Measurements from ENCODE around the gene TMCC1.
"Not testable (repeated sequence)": the region's sequence is repeated elsewhere in the genome, so short reads cannot be mapped to it uniquely, and the experiment has no call there.

Gene TMCC1

DNA sequence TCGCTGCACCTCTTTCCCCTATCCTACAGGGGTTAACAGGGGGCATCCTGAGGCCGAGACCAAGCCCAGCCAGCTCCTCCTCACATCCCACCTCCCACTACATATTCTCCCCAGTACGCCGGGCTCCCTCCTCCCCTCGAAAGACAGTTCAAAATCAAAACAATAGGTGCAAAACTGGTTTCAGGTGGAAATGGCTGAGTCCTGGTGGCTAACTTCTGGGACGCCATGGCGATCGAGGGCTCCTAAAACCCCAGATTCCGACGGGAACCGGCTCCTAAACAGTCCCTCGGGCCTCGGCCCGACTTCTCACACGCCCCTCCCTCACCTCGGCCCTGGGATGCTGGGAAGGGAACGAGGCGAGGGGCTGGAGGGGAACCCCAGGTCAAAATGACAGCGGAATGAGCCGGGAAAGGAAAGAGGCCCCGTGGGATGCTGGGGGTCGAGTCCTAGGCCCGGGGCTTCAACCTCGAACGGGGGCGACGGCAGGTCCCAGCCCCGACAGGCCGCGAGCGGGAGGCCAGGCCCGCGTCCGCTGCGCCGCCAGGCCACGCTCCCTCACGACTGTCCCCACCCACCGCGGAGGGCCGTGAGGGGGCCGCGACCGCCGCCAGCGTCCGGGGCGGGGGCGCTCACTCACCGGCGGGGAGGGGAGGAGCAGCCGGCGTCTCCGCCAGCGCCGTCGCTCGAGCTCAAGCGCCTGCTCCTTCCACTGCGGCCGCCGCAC, 492 bp downstream of the TMCC1 start:
- DNase-seq (ENCODE audit: low read depth, low spot score) = no peak

DNA sequence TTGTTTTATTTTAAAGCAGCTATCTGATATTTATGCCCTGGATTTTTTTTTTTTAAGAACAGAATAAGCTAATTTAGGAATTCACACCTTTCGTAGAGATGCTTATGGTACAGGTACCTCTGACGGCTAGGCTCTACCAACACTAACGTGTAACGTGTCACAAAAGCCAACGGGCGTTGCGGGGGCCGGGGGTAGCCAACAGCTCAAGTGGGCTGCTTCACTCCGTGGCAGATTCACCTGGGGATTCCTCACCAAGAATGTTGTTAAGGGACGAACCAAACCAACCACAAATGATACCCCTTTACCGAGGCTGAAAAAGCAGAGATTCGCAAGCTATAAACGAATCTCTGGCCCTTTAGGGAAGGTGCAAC, 1.0 kb downstream of the TMCC1 start:
- DNase-seq (ENCODE audit: low read depth, low spot score) = no peak

DNA sequence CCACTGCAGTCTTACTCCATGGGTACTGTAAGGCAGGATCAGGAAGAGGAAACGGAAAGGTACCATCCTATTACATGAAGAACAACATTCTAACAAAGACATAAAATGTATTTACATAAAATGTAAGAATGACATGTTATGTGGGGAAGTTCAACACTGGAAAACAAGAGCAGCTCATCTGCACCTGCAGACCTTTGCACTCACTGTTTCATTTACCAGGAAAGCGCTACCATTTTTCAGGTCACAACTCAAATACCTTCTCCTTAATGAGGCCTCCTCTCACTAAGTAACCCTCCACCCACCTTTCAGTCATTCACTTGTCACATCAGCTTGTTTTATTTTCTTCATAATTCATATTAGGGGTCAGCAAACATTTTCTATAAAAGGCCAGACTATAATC, 2.6 kb downstream of the TMCC1 start:
- DNase-seq (ENCODE audit: low read depth, low spot score) = no peak

DNA sequence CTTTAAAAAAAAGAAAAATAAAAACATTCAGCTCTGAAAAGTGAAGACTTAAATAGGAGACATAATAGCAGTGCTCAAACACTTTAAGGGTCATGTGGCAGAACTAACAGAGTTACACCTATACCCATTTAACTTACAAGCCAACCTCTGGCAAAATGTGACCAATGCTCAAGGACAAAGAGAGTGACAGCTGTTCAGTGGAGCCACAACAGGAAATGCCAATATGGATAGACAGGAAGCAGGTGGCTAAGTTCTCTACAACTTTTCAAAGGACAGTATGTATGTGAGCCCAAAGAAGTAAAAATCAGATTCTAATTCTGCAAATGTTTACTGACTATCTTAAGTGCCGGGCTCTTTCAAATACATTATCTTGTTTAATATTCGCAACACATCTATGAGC, 3.4 kb downstream of the TMCC1 start:
- no peak for DNase-seq (ENCODE audit: low read depth, low spot score)

DNA sequence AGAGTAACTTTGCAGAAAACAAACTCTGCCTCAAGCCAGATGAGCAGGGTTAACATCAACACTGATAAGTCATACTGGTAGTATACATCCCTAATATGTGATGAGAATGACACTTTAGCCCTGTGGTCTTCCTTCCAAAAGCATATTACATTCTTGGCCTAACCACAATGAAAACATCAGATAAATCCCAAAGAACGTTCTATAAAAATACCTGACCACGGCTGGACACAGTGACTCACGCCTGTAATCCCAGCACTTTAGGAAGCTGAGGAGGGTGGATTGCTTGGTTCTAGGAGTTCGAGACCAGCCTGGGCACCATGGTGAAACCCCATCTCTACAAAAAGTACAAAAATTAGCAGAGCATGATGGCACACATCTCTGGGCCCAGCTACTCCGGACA, 4.7 kb downstream of the TMCC1 start:
- DNase-seq (ENCODE audit: low read depth, low spot score) = peak; percentile 42

DNA sequence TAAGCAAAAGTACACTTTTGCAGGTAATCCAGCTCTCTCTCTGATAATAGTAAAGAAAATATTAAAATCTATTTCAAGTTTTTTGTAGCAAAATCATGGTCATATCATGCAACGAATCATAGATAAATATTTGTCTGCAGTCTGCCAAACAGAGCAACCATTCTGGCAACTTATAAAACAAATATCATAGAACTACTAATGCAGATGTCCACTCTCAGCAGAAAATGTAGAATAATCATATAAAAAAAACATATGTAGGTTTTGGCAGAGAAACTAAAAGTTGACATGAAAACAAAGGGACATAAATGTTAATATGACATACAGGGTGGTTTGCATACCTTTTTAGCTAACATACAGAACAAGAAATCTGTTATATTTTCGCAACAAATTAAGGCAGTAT, 12.2 kb downstream of the TMCC1 start:
- no peak for DNase-seq (ENCODE audit: low read depth, low spot score)

DNA sequence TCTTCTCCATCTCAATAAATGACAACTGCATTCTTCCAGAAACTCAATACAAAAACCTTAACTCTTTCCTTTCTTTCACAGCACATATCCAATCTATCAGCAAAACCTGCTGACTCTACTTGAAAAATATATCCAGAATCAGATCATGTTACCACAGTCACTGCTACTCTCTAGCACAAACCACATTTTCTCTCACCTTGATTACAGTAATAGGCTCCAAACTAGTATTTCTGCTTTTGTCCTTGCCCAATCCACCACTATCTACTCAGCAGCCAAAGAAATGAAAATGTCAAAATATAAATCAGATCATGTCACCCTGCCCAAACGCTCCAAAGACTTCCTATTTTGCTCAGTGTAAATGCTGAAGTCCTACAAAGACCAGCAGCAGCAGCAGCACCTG, 15.2 kb downstream of the TMCC1 start:
- no peak for DNase-seq (ENCODE audit: low read depth, low spot score)

DNA sequence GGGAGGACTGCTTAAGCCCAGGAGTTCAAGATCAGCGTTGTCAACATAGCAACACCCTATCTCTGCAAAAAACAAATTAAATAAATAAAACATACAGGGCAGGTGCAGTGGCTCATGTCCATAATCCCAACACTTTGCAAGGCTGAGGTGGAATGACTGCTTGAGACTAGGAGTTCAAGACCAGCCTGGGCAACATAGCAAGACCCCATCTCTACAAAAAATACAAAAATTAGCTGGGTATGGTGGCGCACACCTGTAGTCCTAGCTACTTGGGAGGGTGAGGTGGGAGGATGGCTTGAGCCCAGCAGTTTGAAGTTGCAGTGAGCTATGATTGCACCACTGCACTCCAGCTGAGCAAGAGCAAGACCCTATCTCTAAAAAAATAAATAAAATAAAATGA, 19.0 kb downstream of the TMCC1 start:
- DNase-seq (ENCODE audit: low read depth, low spot score) = not testable (repeated sequence)

DNA sequence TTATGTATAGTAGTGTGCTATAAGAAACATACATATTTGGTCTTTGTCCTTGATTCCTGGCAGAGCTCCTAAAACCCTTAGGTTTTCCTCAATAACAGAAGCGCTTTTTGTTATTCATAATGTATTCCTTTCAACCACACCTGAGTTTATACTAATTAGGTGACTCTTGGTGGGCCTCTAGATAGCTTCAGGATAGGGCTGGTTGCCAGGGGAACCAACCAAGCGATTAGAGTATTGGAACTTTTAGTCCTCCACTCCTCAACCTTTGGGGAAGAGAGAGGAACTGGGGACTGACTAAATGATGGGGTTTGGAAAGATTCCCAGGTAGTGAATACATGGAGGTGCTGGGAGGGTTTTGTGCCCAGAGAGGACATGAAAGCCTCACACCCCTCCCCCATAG, 24.6 kb downstream of the TMCC1 start:
- DNase-seq (ENCODE audit: low read depth, low spot score) = no peak

DNA sequence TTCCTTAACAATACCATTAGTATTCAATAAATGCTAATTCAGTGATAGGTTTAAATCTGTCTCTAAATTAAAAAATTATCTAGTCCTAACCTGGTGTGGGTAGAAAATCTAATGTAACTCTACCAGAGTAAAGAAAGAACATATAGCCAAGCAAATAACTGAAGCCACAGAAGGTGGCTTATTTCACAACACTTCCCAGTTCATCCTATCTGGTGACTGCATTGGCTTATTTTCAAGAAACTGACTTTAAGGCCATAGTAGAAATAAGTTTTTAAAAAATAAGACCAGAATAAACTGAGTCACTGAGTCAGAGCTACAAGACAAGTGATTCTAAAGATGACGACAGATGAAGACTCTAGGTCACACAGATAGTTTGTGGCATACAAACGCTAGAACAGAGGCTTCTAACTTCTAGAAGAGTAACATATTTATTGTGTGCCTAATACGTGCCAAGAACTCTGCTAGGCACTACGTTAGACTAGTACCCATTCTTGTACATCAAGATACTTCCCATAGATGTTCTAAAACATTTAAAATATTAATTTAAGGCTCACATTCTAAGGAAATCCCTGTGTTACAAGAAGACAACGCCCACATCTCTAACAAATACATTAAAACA, 25.9 kb downstream of the TMCC1 start:
- no peak for DNase-seq (ENCODE audit: low read depth, low spot score)

DNA sequence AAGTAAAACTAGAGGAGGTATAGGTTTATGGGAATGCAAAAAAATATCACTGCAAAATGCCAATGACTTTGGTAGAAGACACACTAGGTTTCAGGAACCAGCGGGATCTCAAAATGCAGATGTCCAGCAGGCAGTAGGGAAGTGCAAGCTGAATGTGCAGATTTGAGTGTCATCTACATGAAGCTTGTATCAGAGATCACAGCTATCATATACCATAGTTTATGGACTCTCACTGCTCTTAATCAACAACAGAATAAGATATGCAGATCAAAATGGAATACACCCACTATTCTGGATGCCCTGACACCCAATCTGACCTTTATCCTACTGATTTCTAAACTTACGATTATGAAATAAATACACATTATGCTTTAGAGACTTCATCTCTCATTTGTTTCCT, 27.7 kb downstream of the TMCC1 start:
- no peak for DNase-seq (ENCODE audit: low read depth, low spot score)

DNA sequence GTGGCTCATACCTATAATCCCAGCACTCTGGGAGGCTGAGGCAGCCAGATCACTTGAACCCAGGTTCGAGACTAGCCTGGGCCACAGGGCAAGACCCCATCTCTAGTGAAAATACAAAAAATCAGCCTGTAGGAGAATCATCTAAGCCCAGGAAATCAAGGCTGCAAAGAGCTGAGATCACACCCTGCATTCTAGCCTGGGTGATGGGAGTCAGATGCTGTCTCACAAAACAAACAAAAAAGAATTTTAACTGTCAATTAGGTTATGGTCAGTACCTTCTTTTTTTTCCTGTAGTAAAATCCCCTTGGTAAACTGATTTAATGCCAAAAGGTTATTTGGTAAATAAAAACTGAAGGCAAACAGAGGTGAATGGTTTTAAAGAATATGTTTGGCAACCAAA, 29.0 kb downstream of the TMCC1 start:
- DNase-seq (ENCODE audit: low read depth, low spot score) = no peak

DNA sequence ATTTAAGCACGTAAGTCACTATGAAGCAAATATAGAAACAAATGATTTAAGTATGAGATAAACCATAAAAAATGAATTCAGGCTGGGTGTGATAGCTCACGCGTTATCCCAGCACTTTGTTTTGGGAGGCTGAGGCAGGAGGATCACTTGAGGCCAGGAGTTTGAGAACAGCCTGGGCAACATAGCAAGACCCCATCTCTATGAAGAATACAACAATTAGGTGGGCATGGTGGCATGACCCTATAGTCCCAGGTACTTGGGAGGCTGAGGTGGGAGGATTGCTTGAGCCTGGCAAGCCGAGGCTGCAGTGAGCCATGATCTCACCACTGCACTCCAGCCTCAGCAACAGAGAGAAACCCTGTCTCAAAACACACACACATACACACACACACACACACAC, 34.2 kb downstream of the TMCC1 start:
- DNase-seq (ENCODE audit: low read depth, low spot score) = no peak

DNA sequence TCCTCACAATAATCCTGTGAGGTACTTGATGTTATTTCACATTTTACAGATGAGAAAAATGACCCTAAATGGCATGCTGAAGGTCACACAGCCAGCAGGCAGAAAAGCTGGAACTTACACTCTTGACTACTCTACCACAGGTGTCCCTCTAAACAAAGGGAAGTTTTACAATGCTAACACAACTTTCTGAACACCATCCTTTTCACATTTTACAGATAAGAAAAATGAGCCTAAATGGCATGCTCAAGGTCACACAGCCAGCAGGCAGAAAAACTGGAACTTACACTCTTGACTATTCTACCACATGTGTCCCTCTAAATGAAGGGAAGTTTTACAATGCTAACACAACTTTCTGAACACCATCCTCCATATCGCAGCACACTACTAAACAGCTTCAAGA, 35.6 kb downstream of the TMCC1 start:
- DNase-seq (ENCODE audit: low read depth, low spot score) = no peak

DNA sequence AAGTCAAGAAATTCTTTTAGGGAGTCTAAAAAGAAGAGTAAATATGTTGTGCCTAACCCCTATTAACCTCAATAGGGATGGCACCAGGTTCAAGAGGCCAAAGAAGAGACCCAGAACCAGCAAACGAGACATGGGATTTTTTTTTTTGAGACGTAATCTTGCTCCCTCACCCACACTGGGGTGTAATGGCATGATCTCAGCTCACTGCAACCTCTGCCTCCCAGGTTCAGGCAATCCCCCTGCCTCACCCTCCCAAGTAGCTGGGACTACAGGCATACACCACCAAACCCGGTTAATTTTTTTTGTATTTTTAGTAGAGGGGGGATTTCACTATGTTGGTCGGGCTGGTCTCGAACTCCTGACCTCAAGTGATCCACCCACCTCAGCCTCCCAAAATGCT, 36.7 kb downstream of the TMCC1 start:
- not testable (repeated sequence) for DNase-seq (ENCODE audit: low read depth, low spot score)

DNA sequence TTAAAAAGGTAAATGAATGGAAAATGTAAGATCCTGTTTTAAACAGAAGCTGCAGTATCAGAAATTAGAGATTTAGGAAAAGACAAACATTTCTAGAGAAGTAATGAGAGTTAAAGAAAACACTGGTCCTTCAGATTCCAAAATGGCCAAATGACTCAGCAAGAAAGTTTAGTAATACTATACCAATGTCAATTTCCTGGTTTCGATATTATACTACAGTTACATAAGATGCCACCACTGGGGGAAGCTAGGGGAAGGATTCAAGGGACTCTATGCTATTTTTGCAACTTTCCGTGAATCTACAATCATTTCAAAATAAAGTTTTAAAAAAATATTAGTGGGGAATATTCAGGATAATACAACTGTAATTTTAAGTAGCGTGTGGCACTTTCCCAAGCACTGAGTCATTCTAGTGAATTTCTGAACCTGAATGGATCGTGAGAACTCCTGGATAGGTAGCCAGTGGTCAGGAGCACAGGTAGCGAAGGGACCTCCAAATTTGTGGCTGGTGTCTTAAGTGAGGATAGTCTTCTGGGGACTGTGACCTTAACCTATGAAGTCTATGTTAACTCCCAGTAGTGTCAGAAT, 37.6 kb downstream of the TMCC1 start:
- DNase-seq (ENCODE audit: low read depth, low spot score) = peak; percentile 16

DNA sequence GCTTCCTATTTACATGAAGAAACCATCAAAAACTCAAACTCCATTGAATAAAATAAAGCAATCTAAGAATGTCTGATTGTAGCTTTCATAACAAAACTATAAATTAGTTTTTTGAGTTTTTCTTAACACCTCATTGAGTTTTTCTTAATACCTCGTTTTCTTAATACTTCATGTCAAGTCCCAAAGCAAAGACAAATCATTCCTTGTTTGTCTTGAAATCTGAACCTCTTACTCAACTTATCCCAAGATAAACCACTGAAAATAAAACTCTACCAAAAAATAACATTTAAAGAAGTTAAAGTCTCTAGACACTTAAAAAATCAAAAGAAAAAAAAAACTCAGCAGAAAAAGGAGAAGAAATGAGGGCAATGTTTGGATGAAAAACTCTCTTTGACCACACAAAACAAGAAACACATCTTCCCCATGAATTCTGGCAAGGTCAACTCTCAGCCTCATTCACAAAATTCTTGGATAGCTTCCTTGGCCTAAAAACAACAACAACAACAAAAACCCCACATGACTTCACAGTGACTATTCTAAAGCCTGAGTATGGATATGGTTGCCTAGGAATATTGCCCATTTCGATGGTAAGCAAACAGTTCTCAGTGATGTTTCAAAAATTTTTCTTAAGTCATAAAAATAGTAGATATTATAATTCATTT, 38.2 kb downstream of the TMCC1 start:
- peak; percentile 24 for DNase-seq (ENCODE audit: low read depth, low spot score)

DNA sequence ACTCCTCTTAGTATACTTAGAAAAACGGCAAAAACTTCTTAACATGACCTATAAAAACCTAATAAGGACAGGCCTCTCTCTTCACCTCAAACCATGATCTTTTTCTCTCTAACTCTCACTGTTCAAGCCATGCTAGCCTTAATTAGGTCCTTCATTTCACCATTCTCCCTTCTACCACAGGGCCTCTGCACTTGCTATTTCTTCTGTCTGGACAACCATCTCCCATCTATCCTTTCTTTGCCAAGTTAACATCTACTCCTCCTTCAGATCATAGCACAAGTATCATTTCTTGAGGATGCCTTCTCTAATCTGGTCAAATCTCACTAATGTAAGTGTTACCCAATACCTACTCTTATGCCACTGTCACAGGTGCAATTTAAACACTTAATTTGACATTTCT, 39.1 kb downstream of the TMCC1 start:
- DNase-seq (ENCODE audit: low read depth, low spot score) = no peak

DNA sequence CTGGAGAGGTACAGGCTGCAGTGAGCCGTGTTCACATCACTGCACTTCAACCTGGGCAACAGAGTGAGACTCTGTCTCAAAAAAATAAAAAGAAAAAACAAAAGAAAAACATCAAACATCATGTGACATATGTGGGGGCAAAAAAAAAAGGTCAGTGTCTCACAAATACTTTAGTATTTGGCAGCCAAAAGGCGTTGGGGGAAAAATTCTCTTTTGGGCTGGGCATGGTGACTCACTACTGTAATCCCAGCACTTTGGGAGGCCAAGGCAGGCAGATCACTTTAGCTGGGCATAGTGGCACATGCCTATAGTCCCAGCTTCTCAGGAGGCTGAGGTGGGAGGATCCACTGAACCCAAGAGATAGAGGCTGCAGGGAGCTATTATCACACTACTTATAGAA, 47.6 kb downstream of the TMCC1 start:
- DNase-seq (ENCODE audit: low read depth, low spot score) = no peak

DNA sequence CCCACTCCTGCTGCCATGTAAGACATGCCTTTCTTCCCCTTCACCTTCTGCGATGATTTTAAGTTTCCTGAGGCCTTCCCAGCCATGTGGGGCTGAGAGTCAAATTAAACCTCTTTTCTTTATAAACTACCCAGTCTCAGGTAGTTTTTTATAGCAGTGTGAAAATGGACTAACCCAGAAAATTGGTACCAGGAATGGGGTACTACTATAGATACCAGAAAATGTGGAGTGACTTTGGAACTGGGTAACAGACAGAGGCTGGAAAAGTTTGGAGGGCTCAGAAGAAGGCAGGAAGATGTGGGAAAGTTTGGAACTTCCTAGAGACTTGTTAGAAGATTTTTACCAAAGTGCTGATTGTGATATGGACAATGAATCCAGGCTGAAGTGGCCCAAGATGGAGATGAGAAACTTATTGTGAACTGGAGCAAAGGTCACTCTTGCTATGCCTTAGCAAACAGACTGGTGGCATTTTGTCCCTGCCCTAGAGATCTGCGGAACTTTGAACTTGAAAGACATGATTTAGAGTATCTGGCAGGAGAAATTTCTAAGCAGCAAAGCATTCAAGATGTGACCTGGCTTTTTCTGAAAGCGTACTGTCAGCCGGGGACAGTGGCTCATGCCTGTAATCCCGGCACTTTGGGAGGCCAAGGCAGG, 52.7 kb downstream of the TMCC1 start:
- DNase-seq (ENCODE audit: low read depth, low spot score) = no peak

DNA sequence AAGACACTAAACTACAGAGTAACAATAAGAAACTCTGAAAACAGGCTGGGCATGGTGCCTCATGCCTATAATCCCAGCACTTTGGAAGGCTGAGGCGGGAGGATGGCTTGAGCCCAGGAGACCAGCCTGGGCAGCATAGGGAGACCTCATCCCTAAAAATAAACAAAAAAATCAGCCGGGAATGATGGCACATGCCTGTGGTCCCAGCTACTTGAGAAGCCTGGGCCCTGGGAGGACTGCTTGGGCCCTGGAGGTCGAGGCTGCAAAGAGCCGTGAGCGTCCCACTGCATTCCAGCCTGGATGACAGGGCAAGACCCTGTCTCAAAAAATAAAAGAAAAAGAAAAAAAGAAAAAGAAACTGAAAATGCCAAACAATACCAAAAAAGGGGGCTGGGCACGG, 55.4 kb downstream of the TMCC1 start:
- no peak for DNase-seq (ENCODE audit: low read depth, low spot score)

DNA sequence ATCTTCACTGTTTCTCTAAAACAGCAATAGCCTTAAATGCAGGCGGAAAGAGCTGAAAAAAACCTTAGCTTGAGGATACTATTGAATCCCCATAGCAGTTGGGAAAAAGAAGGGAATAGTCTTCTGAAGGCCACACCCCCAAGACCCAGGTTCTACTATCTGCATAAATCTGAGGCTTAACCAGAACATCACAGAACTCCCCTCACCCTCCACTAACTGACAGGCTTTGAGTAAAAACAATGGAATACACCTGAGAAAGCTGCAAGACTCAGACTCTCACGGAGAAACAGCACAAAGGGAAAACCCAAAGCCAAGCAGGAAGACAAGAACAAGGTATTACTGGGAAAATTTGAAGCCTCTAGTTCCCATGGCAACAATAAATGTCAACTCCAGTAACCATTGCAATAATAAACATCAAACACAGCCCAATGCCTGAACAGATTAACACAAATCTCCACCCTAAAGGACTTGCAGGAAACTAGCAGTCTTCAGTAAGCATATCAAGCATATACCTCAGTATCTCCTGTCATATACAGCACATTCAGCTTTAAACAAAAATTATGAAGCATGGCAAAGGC, 56.4 kb downstream of the TMCC1 start:
- no peak for DNase-seq (ENCODE audit: low read depth, low spot score)
